ENCODE data around the gene WDR37.

The WDR37 gene

GRCh38 chr10:1074748-1075308, 18.6 kb downstream of the WDR37 start:
- DNase-seq: peak in 3 of 4 experiments; percentile 44 to 51 (median 45)

DNA sequence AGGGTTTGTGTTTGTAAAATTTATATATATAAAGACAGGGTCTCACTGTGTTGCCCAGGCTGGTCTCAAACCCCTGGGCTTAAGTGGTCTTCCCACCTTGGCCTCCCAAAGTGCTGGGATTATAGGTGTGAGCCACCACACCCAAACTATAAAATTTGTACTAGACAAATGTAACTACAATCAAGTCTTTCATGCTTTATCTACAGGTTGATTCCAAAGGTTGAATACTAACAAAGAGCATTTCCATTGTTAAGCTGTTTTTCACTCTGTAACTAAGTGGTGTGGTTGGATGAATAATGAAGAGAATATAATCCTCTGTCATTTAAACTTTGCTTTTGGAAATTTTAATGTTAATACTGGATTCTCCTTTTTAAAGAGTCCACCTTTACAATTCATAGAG, 22.5 kb downstream of the WDR37 start:
- DNase-seq: no peak

DNA sequence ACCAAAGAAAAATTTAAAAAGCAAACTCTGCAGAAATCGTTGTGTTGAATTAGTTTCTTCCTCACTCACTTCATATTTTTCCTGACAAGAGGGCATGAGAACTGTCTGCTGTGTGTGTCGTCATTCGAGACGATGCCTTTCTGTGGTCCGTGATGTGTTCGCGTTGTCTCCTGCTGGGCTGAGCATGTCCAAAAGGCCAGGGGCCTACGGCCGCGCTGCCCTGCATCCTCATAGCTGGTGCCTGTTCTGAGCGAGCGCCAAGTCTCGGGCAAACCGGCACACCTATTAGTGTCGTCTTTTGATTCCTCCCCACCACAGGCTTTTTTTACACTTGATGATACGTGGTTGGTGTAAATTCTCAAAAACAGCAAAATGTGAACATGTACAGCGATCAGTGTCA, 27.4 kb downstream of the WDR37 start:
- DNase-seq: no peak

- no peak for DNase-seq
Observed at GRCh38 chr10:1084011-1084950, 28.1 kb downstream of the WDR37 start.

- DNase-seq: no peak
Observed at GRCh38 chr10:1085258-1085657, 29.1 kb downstream of the WDR37 start.

DNA sequence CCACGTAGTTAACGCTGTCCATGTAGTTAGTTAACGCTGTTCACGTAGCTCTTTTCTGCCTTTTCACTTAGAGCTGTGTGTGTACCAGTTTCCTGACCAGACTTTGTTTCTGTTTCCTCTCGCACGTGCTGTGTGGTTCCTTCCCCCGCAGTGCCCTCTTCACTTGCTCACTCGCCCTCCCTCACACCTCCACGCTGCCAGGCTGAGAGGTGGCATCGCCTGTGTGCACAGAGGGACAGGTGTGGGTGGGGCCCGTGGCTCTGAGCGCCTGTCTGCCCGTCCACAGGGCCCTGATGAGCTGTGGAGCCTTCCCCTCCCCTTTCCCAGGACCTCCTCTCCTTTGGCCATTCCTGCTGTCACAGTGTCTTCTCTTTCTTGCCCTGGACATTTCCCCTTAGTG, 30.6 kb downstream of the WDR37 start:
- DNase-seq: no peak

GRCh38 chr10:1089017-1089689, 33.0 kb downstream of the WDR37 start:
- no peak for DNase-seq

DNA sequence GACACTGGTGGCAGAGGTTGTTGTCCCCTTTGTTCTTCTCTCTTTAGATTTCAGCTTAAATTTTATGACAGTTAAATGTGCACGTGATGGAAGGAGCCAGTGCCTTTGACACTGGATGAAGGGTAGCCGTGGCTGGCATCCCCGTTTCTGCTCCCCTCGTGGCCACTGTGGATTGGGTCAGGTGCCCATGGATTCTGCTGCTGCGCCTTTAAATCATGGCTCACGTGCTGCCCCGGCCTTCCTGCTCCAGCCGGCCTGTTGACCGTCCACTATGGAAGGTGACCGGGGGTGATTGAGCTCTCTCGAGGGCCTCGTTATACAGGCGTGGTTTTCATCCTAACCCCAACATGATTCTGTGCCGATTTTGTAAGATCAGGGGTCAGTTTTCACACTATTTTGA, 34.5 kb downstream of the WDR37 start:
- no peak for DNase-seq

- DNase-seq: no peak
Observed at GRCh38 chr10:1093696-1094095, 37.5 kb downstream of the WDR37 start.

DNA sequence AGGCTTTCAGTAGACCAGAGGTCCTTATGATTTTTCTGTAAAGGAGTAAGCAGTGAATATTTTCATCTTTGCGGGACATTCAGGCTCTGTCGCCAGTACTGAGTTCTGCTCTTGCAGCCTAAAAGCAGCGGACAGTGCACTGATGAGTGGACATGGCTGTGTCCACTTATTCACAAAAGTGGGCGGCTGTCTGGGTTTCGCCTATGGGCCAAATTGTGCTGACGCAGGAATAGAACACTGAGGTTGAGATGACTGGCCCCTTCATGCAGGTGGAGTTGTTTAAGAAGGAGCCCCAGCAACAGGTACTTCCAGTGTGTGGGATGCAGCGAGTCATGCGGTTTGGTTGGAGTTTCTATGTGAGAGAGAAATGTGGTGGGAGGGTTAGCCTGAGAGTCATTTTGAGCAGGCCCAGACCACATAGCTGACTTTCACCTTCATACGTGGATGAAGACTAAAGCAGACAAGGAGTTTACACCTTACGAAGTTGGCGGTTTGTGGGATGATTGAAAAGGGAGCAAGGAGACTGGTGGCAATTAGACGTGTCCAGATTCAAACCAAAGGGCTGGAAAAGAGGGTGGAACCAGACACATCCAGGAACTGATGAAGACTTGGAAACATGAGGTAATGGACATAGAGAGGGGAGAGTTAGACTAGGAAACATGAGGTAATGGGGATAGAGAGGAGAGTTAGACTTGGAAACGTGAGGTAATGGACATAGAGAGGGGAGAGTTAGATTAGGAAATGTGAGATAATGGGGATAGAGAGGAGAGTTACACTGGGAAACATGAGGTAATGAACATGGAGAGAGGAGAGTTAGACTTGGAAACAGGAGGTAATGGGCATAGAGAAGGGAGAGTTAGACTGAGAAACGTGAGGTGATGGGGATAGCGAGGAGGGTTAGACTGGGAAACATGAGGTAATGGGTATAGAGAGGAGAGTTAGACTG, 38.2 kb downstream of the WDR37 start:
- no peak for DNase-seq

DNA sequence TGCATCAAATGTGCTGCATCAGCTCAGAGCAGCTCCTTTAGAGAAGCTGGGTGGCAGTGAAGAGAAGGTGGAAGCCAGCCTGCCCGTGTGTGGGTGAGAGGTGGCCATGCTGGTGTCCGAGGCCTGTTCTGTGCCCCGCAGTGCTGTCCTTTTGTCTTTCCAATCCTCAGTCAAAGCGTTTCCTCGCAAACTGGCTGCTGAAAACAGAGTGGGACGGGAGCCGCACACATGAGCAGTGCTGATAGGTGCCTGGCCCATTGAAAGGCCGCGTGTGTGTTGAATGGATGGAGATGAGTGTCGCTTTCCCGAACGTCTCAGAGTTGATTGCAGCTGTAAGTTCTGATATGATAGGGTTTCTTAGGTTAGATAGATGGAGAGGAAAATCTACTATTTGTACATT, 39.3 kb downstream of the WDR37 start:
- no peak for DNase-seq

- DNase-seq: no peak
Observed at GRCh38 chr10:1096287-1096889, 40.2 kb downstream of the WDR37 start.

DNA sequence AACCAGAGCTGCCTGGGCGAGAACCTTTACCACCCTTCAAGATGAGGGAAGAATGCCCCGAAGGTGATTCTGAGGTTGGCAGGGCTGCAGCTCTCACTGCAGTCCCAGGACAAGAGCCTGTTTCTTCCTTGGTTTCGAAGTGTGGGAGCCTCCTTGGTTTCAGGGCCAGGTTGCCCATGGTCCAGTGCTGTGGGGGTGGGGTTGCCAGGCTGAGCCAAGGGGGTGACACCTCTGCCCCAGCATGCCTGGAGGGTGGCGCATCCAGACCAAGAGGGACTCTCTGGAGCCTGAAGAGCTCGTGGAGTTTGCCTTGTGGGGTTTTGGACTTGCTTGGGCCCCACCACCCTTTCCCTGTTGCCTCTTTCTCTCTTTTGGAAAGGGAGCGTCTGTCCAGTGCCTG, 41.3 kb downstream of the WDR37 start:
- DNase-seq: no peak

- DNase-seq: no peak
Observed at GRCh38 chr10:1100143-1100542, 44.0 kb downstream of the WDR37 start.

- no peak for DNase-seq
Observed at GRCh38 chr10:1100691-1101368, 44.6 kb downstream of the WDR37 start.

DNA sequence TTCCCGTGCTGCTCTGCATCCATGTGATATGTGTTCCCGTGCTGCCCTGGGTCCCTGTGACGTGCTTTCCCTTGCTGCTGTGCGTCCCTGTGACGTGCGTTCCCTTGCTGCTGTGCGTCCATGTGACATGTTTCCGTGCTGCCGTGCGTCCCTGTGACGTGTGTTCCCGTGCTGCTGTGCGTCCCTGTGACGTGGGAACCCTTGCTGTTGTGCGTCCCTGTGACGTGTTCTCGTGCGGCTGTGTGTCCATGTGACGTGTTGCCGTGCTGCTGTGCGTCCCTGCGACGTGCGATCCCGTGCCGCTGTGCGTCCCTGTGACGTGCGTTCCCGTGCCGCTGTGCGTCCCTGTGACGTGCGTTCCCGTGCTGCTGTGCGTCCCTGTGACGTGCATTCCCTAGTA, 45.8 kb downstream of the WDR37 start:
- no peak for DNase-seq

DNA sequence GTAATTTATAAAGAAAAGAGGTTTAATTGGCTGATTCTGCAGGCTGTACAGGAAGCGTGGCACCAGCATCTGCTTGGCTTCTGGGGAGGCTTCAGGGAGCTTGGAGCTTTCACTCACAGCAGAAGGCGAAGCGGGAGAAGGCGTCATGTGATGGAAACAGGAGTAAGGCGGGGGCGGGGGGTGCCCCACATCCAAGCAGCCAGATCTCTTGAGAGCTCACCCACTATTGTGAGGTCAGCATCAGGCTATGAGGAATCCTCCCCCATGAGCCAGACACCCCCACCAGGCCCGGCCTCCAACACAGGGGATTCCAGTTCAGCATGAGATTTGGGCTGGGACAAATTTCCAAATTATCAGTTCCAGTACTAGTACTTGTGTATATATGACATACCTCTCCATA, 46.2 kb downstream of the WDR37 start:
- DNase-seq: peak; percentile 24 to 57 (median 38)

DNA sequence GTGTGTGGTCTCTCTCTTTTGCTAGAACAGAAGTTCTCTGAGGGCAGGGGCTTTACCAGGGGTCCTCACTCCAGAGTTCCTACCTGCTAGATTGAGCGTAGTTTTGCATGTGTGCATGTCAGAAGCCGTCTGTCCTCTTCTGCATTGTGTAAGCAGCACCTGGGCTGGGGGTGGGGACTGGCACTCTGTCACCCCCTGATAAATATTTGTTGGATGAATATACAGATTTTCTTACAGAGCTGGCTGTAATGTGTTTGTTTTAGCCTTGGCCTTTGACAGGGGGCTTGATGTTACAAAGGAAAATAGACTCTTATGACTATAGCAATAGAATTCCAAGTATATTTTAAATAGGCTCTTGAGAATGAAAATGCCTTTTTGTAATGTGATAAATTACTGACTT, 46.6 kb downstream of the WDR37 start:
- no peak for DNase-seq

DNA sequence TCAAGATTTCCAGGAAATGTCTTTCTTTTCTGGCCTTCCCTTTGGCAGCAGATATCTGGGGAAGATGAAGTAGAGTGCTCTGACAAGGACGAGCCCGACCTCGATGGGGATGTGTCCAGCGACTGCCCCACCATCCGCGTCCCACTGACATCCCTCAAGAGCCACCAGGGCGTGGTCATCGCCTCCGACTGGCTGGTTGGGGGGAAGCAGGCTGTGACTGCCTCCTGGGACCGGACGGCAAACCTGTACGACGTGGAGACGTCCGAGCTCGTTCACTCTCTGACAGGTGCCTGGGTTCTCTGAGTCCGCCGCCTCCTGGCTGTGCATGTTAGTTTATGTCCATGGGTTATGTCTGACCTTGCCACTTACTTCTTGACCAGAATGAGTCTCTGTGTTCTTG, 47.4 kb downstream of the WDR37 start:
- no peak for DNase-seq

- no peak for DNase-seq
Observed at GRCh38 chr10:1104971-1105370, 48.8 kb downstream of the WDR37 start.

DNA sequence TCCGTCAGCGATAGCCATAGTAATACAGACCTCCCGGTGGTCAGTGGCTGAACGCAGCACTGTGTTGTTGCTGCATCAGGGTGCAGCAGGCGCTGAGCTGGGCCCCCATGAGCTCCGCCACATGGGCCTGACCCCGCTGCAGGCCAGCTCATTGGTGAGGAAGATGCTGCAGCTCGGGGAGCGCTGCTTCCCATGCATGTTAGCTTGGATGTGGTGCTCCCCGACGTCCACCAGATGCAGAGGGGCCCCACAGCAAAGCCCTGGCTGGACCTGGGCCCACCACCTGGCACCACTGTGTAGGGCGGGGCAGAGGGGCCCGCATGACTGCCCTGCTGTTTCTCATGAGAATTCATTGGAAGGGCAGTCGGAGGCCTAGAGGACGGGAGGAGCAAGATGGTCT, 50.8 kb downstream of the WDR37 start:
- no peak for DNase-seq

DNA sequence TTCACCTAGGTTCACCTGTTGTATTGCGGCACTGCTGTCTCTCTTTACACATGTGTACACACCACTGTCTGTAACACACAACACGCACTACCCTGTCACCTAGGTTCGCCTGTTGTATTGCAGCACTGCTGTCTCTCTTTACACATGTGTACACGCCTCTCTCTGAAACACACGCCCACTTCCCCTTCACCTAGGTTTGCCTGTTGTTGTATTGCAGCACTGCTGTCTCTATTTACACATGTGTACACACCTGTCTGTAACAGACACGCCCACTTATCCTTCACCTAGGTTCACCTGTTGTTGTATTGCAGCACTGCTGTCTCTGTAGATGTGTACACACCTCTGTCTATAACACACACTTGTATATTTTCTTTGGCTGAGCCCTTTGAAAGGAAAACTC, 51.5 kb downstream of the WDR37 start:
- no peak for DNase-seq

Measured in suppressor macrophage (primary cell).